ENCODE data around the gene ELP4.

The ELP4 gene

GRCh38 chr11:31812383-31813381 lies 303.1 kb downstream of the ELP4 start:
- DNase-seq (ENCODE audit: low read depth) = no peak

GRCh38 chr11:31813391-31814175 lies 304.0 kb downstream of the ELP4 start:
- DNase-seq (ENCODE audit: low read depth) = no peak

GRCh38 chr11:31814176-31814868 lies 304.8 kb downstream of the ELP4 start:
- DNase-seq (ENCODE audit: low read depth) = no peak

GRCh38 chr11:31815711-31816467 lies 306.3 kb downstream of the ELP4 start:
- no peak for DNase-seq (ENCODE audit: low read depth)

GRCh38 chr11:31816468-31817053 lies 307.0 kb downstream of the ELP4 start:
- DNase-seq (ENCODE audit: low read depth) = no peak

GRCh38 chr11:31817054-31817620 lies 307.6 kb downstream of the ELP4 start:
- DNase-seq (ENCODE audit: low read depth) = no peak

- DNase-seq (ENCODE audit: low read depth) = no peak
These were observed 308.3 kb downstream of the ELP4 start for GRCh38 chr11:31817621-31818424.

- no peak for DNase-seq (ENCODE audit: low read depth)
These were observed 308.8 kb downstream of the ELP4 start for GRCh38 chr11:31818425-31818755.

GRCh38 chr11:31818874-31819331 lies 309.3 kb downstream of the ELP4 start:
- DNase-seq (ENCODE audit: low read depth) = no peak

- no peak for DNase-seq (ENCODE audit: low read depth)
These were observed 310.3 kb downstream of the ELP4 start for GRCh38 chr11:31819621-31820437.

- DNase-seq (ENCODE audit: low read depth) = no peak
These were observed 310.9 kb downstream of the ELP4 start for GRCh38 chr11:31820438-31820818.

GRCh38 chr11:31821235-31821764 lies 311.7 kb downstream of the ELP4 start:
- no peak for DNase-seq (ENCODE audit: low read depth)

- no peak for DNase-seq (ENCODE audit: low read depth)
These were observed 312.2 kb downstream of the ELP4 start for GRCh38 chr11:31821766-31822165.

GRCh38 chr11:31822175-31822926 lies 312.8 kb downstream of the ELP4 start:
- no peak for DNase-seq (ENCODE audit: low read depth)

GRCh38 chr11:31822927-31823643 lies 313.5 kb downstream of the ELP4 start:
- DNase-seq (ENCODE audit: low read depth) = no peak

GRCh38 chr11:31823644-31824331 lies 314.2 kb downstream of the ELP4 start:
- DNase-seq (ENCODE audit: low read depth) = no peak

GRCh38 chr11:31824332-31824878 lies 314.8 kb downstream of the ELP4 start:
- no peak for DNase-seq (ENCODE audit: low read depth)
